Endothelial cell of umbilical vein (primary cell): ENCODE data around the gene PTPN14. TPM values are rescaled to one million over a fixed set of nuclear protein-coding genes. Genes with fewer than 3 reads are reported as not detected.

Source experiments
- BruUV-seq: library from RNA; stranded (reverse); fragments of 400-500 nt; replicated peaks from 2 replicates; lab custom pipeline; 2021; lab: Mats Ljungman, UMichigan
- CTCF ChIA-PET: fragments of 300-600, 350-600 bp; sonication (Branson Sonifier 250); formaldehyde crosslinking; loops from one replicate; lab custom pipeline; 2021; ENCODE audit warnings: antibody characterized with exemption, inconsistent platforms; lab: Charles Lee
- POLR2A ChIA-PET: fragments of 300-600, 350-600 bp; sonication (Branson Sonifier 250); formaldehyde crosslinking; loops from one replicate; lab custom pipeline; 2021; ENCODE audit warnings: antibody characterized with exemption, inconsistent platforms; lab: Charles Lee
- DNase-seq: peaks from one replicate; pipeline ENCODE4 v3.0.0-alpha.2; 2011; ENCODE audit warnings: low read depth, low spot score
- FAIRE-seq: peaks from 2 replicates; lab custom pipeline; 2011; peaks lifted over from hg19 to GRCh38; lab: Jason Lieb, UNC
- H2AFZ ChIP-seq: 2 replicates; pipeline ENCODE4 v1.6.0; 2012; ENCODE audit warnings: low read depth, low read length, control low read depth, inconsistent platforms
- H3K27ac ChIP-seq: 2 replicates; pipeline ENCODE4 v1.5.1; 2011; ENCODE audit warnings: low read depth, mild to moderate bottlenecking, control low read depth, low read length, moderate library complexity; ENCODE audit not compliant: insufficient read depth
- H3K27me3 ChIP-seq, 2 experiments: 2 replicates each; pipeline versions ENCODE4 v1.6.0 to v1.6.1; 2011; ENCODE audit warnings: low read length in 2 of 2, mixed read lengths in 1 of 2; ENCODE audit not compliant: control insufficient read depth in 2 of 2, insufficient read depth in 2 of 2
- H3K36me3 ChIP-seq, 2 experiments: 2 replicates in 1 of 2; 3 replicates in 1 of 2; pipeline ENCODE4 v1.5.1; 2011; ENCODE audit warnings: low read length in 2 of 2, mild to moderate bottlenecking in 1 of 2, moderate library complexity in 1 of 2; ENCODE audit not compliant: control insufficient read depth in 2 of 2, insufficient read depth in 2 of 2; ENCODE audit errors: extremely low read depth in 1 of 2
- H3K4me1 ChIP-seq: 3 replicates; pipeline ENCODE4 v1.5.1; 2011; ENCODE audit warnings: mild to moderate bottlenecking, low read length; ENCODE audit not compliant: control insufficient read depth, insufficient read depth; ENCODE audit errors: extremely low read depth
- H3K4me2 ChIP-seq: 2 replicates; pipeline ENCODE4 v1.6.1; 2011; ENCODE audit warnings: low read length, control low read depth, mixed read lengths; ENCODE audit not compliant: insufficient read depth
- H3K4me3 ChIP-seq, 3 experiments: fragments of 200-600 bp in 1 of 3; sonication (generic), shearing (Covaris generic) in 1 of 3; replicated peaks in 1 of 3; 2 replicates each; pipeline ENCODE4 v1.5.1; 2011 to 2016; ENCODE audit warnings: control low read depth in 3 of 3, low read length in 3 of 3, mild to moderate bottlenecking in 2 of 3, inconsistent platforms in 1 of 3, low read depth in 1 of 3, moderate library complexity in 1 of 3; ENCODE audit not compliant: insufficient read depth in 1 of 3
- H3K79me2 ChIP-seq: 2 replicates; pipeline ENCODE4 v1.6.0; 2012; ENCODE audit warnings: low read length, inconsistent platforms; ENCODE audit not compliant: control insufficient read depth, insufficient read depth
- H3K9ac ChIP-seq: replicated peaks from 2 replicates; pipeline ENCODE3; 2011; ENCODE audit warnings: low read length, control low read depth; ENCODE audit not compliant: insufficient read depth; ENCODE audit errors: extremely low read depth
- H3K9me1 ChIP-seq: replicated peaks from 3 replicates; pipeline ENCODE4 v1.6.0; 2011; ENCODE audit warnings: mild to moderate bottlenecking, low read length; ENCODE audit not compliant: control insufficient read depth, insufficient read depth; ENCODE audit errors: extremely low read depth
- H3K9me3 ChIP-seq: replicated peaks from 2 replicates; pipeline ENCODE4 v1.5.1; 2012; ENCODE audit warnings: low read length, inconsistent platforms; ENCODE audit not compliant: control insufficient read depth, insufficient read depth
- H4K20me1 ChIP-seq: replicated peaks from 2 replicates; pipeline ENCODE3; 2011; ENCODE audit warnings: mild to moderate bottlenecking, low read length; ENCODE audit not compliant: control insufficient read depth, insufficient read depth; ENCODE audit errors: extremely low read depth
- FOS ChIP-seq: IDR thresholded peaks from 2 replicates; pipeline ENCODE4 v1.6.1; 2011; ENCODE audit warnings: mild to moderate bottlenecking, low read length, moderate library complexity, borderline replicate concordance; ENCODE audit not compliant: insufficient read depth
- GATA2 ChIP-seq: IDR thresholded peaks from 2 replicates; pipeline ENCODE4 v1.7.0; 2011; ENCODE audit warnings: low read depth, mild to moderate bottlenecking, moderate library complexity, mixed read lengths, low read length; ENCODE audit not compliant: insufficient read length, insufficient read depth
- JUN ChIP-seq: IDR thresholded peaks from 2 replicates; pipeline ENCODE4 v1.6.1; 2011; ENCODE audit warnings: borderline replicate concordance, low read depth; ENCODE audit not compliant: insufficient read length, insufficient read depth
- POLR2A ChIP-seq: IDR thresholded peaks from 2 replicates; pipeline ENCODE4 v1.6.1; 2012; ENCODE audit warnings: low read depth, mild to moderate bottlenecking, control low read depth, low read length
- POLR2AphosphoS5 ChIP-seq: IDR thresholded peaks from 2 replicates; pipeline ENCODE4 v1.6.1; 2012; ENCODE audit warnings: low read depth, mild to moderate bottlenecking, control low read depth, low read length, moderate library complexity; ENCODE audit not compliant: insufficient read depth
- dilution Hi-C: fragments of 300-500 bp; cut with MboI; formaldehyde crosslinking; loops from one replicate; pipeline ENCODE4 v1.15.0; 2019; ENCODE audit warnings: low sequenced_read_pairs; ENCODE audit not compliant: extremely low pct_ligation_motif_present
- intact Hi-C: fragments of 100-400 bp; cut with micrococcal nuclease; formaldehyde crosslinking; loops from one replicate; pipeline ENCODE4 v1.10.0; 2022
- polyA plus RNA-seq, 4 experiments: library from polyadenylated mRNA; depleted of rRNA in 3 of 4; stranded (reverse) in 3 of 4; unstranded in 1 of 4; fragments of >200 nt; gene quantifications; 2 replicates each; pipeline versions ENCODE4 v1.2.1 to v1.2.3, GENCODE V29; 2011 to 2012; ENCODE audit warnings: missing spikeins in 1 of 4
- total RNA-seq: library from RNA; stranded (reverse); gene quantifications from 2 replicates; pipeline ENCODE4 v1.2.3, GENCODE V29; 2021
- TF ChIP-seq, protein P1 (sequence below): IDR thresholded peaks from 2 replicates; pipeline ENCODE4 v1.6.1; 2011; ENCODE audit not compliant: insufficient read depth, insufficient read length
- TF ChIP-seq, protein P2 (sequence below), 2 donors: IDR thresholded peaks; 1 replicate in 1 of 2; 2 replicates in 1 of 2; pipeline ENCODE4 v1.5.1; 2011; ENCODE audit warnings: low read length in 2 of 2, mild to moderate bottlenecking in 2 of 2, moderate library complexity in 2 of 2, control low read depth in 1 of 2, inconsistent platforms in 1 of 2, low read depth in 1 of 2; ENCODE audit not compliant: insufficient read depth in 1 of 2; ENCODE audit errors: extremely low read depth in 1 of 2

PTPN14 gene
- total and polyA plus RNA-seq, 2 donors (not counting 3 experiments of a cell fraction or from before 2014, with no cell fraction given), result 18.5 to 93.0 TPM

DNA sequence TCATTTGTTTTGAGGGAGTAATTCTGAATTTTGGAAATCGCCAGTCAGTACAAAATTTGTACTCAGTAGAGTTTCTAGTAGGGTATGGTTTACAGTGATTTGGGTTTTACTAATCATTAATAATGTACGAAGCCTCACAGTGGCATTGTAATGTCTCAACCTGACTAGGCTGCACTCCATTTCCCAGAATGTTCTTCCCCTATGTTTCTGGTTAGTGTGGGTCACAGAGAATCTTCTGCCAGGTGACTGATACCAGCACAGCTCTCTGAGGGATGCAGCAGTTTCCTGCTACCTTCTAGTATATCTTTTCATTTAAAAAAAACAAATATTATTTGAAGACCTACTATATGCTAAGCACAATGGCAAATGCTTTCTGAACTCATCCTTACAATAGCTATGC lies 112.9 kb downstream of the PTPN14 start:
- TF ChIP-seq JUN (no peak), POLR2A (no peak), POLR2AphosphoS5 (no peak), GATA2 (no peak), FOS (no peak)
- TF ChIP-seq, protein P1, sequence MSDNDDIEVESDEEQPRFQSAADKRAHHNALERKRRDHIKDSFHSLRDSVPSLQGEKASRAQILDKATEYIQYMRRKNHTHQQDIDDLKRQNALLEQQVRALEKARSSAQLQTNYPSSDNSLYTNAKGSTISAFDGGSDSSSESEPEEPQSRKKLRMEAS, result no peak
- TF ChIP-seq, protein P2, sequence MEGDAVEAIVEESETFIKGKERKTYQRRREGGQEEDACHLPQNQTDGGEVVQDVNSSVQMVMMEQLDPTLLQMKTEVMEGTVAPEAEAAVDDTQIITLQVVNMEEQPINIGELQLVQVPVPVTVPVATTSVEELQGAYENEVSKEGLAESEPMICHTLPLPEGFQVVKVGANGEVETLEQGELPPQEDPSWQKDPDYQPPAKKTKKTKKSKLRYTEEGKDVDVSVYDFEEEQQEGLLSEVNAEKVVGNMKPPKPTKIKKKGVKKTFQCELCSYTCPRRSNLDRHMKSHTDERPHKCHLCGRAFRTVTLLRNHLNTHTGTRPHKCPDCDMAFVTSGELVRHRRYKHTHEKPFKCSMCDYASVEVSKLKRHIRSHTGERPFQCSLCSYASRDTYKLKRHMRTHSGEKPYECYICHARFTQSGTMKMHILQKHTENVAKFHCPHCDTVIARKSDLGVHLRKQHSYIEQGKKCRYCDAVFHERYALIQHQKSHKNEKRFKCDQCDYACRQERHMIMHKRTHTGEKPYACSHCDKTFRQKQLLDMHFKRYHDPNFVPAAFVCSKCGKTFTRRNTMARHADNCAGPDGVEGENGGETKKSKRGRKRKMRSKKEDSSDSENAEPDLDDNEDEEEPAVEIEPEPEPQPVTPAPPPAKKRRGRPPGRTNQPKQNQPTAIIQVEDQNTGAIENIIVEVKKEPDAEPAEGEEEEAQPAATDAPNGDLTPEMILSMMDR (IDR thresholded peaks at IDR 0.05; ENCODE audit: extremely low read depth in 1 of 2, insufficient read depth in 1 of 2, low read depth in 1 of 2, low read length in 2 of 2), result no peak
- H3K4me3 ChIP-seq, result no peak overlapping the region
- CTCF ChIA-PET, result interaction anchor here (0.8 to 1.5 kb wide), 3 partner anchors 9 to 50 kb away, joined by 3 to 5 read pairs (median 4); no protein-coding TSS in a partner anchor
- no peak overlapping the region for H3K9ac ChIP-seq
- POLR2A ChIA-PET, result no interaction called here
- no peaks in the 10 kb centered on the region for H3K9me1 ChIP-seq
- no peak overlapping the region for H3K27ac ChIP-seq
- H2AFZ ChIP-seq, result no peak overlapping the region
- H3K79me2 ChIP-seq, result peaks cover 53% of the 10 kb centered on the region
- no peaks in the 10 kb centered on the region for H3K9me3 ChIP-seq
- dilution Hi-C loops, result no loop called here
- no peaks in the 10 kb centered on the region for H3K36me3 ChIP-seq
- intact Hi-C loops, result no loop called here
- no peaks in the 10 kb centered on the region for H3K27me3 ChIP-seq
- DNase-seq, result no peak
- no peak for FAIRE-seq
- peaks cover 27% of the 10 kb centered on the region for H3K4me1 ChIP-seq
- H3K4me2 ChIP-seq, result no peak overlapping the region
- no TSS peak for BruUV-seq
- H4K20me1 ChIP-seq, result no peaks in the 10 kb centered on the region
